NB4 (cell line): ENCODE data around the gene TSEN54.

Experiments used
- CTCF ChIP-seq: IDR thresholded peaks from one replicate; pipeline ENCODE4 v1.5.1; 2012; ENCODE audit warnings: low read depth, low read length
- MYC ChIP-seq: IDR thresholded peaks from 2 replicates; pipeline ENCODE4 v1.6.1; 2011; ENCODE audit warnings: low read depth, low read length
- POLR2A ChIP-seq: IDR thresholded peaks from 2 replicates; pipeline ENCODE4 v1.6.1; 2011; ENCODE audit warnings: mild to moderate bottlenecking; ENCODE audit not compliant: insufficient read length; ENCODE audit errors: extremely low read depth
- TF ChIP-seq, protein P1 (sequence below): IDR thresholded peaks from 2 replicates; pipeline ENCODE4 v1.6.1; 2011; ENCODE audit warnings: low read depth, low read length

DNA sequence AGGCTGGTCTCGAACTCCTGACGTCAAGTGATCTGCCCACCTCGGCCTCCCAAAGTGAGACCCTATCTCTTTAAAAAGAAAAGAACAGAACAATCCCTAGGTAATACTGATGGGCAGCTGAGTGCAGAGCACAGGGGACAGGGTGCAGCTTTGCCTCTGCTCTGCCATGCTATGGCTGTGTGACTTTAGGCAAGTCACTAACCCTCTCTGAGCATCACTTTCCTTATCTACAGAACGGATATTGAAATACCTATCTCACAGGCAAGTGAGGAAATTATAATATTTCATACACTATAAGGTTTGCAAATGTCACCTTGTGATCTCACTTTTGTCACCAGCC is 5.1 kb upstream of the TSEN54 start:
- TF ChIP-seq CTCF (no peak), POLR2A (no peak), MYC (no peak)
- TF ChIP-seq, protein P1, sequence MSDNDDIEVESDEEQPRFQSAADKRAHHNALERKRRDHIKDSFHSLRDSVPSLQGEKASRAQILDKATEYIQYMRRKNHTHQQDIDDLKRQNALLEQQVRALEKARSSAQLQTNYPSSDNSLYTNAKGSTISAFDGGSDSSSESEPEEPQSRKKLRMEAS: no peak
